ENCODE data around the gene PAIP1. TPM values are rescaled to one million over a fixed set of nuclear protein-coding genes. Genes with fewer than 3 reads are reported as not detected.

Gene PAIP1
- total and polyA plus RNA-seq, 2 experiments from 2014 or later: 151 to 298 TPM

- Histone ChIP-seq H3K27ac (no peak overlapping the region), H3K36me3 (no peaks in the 10 kb centered on the region), H3K27me3 (no peaks in the 10 kb centered on the region), H3K4me1 (ENCODE audit: low read depth) (no peaks in the 10 kb centered on the region), H3K4me3 (no peak overlapping the region), H3K9me3 (ENCODE audit: low read depth) (no peaks in the 10 kb centered on the region)
- TF ChIP-seq, protein P1, sequence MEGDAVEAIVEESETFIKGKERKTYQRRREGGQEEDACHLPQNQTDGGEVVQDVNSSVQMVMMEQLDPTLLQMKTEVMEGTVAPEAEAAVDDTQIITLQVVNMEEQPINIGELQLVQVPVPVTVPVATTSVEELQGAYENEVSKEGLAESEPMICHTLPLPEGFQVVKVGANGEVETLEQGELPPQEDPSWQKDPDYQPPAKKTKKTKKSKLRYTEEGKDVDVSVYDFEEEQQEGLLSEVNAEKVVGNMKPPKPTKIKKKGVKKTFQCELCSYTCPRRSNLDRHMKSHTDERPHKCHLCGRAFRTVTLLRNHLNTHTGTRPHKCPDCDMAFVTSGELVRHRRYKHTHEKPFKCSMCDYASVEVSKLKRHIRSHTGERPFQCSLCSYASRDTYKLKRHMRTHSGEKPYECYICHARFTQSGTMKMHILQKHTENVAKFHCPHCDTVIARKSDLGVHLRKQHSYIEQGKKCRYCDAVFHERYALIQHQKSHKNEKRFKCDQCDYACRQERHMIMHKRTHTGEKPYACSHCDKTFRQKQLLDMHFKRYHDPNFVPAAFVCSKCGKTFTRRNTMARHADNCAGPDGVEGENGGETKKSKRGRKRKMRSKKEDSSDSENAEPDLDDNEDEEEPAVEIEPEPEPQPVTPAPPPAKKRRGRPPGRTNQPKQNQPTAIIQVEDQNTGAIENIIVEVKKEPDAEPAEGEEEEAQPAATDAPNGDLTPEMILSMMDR (IDR thresholded peaks at IDR 0.05; ENCODE audit: low read depth, low read length): no peak
- DNase-seq (ENCODE audit: low read depth in 1 of 2, low spot score in 1 of 2): no peak
Observed at GRCh38 chr5:43589310-43589709, 32.4 kb upstream of the PAIP1 start.

- no peak overlapping the region for H3K27ac ChIP-seq
- H3K27me3 ChIP-seq: no peaks in the 10 kb centered on the region
- H3K9me3 ChIP-seq (ENCODE audit: low read depth): no peaks in the 10 kb centered on the region
- no peaks in the 10 kb centered on the region for H3K4me1 ChIP-seq (ENCODE audit: low read depth)
- H3K36me3 ChIP-seq: no peaks in the 10 kb centered on the region
- H3K4me3 ChIP-seq: no peak overlapping the region
- TF ChIP-seq, protein P1 (IDR thresholded peaks at IDR 0.05; ENCODE audit: low read depth, low read length): no peak
- DNase-seq (ENCODE audit: low read depth in 1 of 2, low spot score in 1 of 2): no peak
Observed at GRCh38 chr5:43588842-43589241, 32.0 kb upstream of the PAIP1 start.

GRCh38 chr5:43584166-43584699 lies 27.4 kb upstream of the PAIP1 start:
- DNase-seq (ENCODE audit: low read depth in 1 of 2, low spot score in 1 of 2): no peak
- H3K36me3 ChIP-seq: peaks cover 3% of the 10 kb centered on the region
- H3K9me3 ChIP-seq (ENCODE audit: low read depth): no peaks in the 10 kb centered on the region
- H3K27me3 ChIP-seq: no peaks in the 10 kb centered on the region
- H3K4me3 ChIP-seq: no peak overlapping the region
- H3K4me1 ChIP-seq (ENCODE audit: low read depth): no peaks in the 10 kb centered on the region
- TF ChIP-seq, protein P1 (IDR thresholded peaks at IDR 0.05; ENCODE audit: low read depth, low read length): no peak
- no peak overlapping the region for H3K27ac ChIP-seq

DNA sequence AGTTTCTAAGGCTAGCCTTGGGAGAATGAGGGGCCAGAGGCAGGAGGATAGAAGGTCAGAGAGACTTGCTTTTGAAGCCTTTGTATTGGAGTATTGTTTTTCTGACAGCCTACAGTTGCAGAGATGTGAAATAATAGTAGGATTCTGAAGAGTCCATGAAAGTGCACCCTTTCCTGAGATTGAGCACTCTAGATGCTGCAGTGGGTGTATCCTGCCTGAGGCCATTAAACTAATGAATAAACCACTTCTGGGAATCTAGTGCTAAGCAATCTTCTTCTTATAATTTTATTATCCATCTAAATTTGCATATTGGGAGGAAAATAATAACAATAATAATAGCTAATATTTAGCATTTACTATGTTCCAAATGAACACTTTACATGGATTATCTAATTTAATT lies 26.8 kb upstream of the PAIP1 start:
- no peak for DNase-seq (ENCODE audit: low read depth in 1 of 2, low spot score in 1 of 2)
- H3K4me1 ChIP-seq (ENCODE audit: low read depth): no peaks in the 10 kb centered on the region
- no peaks in the 10 kb centered on the region for H3K27me3 ChIP-seq
- TF ChIP-seq, protein P1 (IDR thresholded peaks at IDR 0.05; ENCODE audit: low read depth, low read length): no peak
- no peak overlapping the region for H3K27ac ChIP-seq
- no peaks in the 10 kb centered on the region for H3K9me3 ChIP-seq (ENCODE audit: low read depth)
- H3K4me3 ChIP-seq: no peak overlapping the region
- peaks cover 3% of the 10 kb centered on the region for H3K36me3 ChIP-seq

- Histone ChIP-seq H3K4me3 (no peak overlapping the region), H3K4me1 (ENCODE audit: low read depth) (no peaks in the 10 kb centered on the region), H3K36me3 (peaks cover 3% of the 10 kb centered on the region), H3K27ac (no peak overlapping the region), H3K27me3 (no peaks in the 10 kb centered on the region), H3K9me3 (ENCODE audit: low read depth) (no peaks in the 10 kb centered on the region)
- no peak for DNase-seq (ENCODE audit: low read depth in 1 of 2, low spot score in 1 of 2)
- TF ChIP-seq, protein P1 (IDR thresholded peaks at IDR 0.05; ENCODE audit: low read depth, low read length): no peak
Observed at GRCh38 chr5:43582082-43583005, 25.5 kb upstream of the PAIP1 start.
